Chondrocyte (in vitro differentiated cells): ENCODE measurements around the gene XRCC3. TPM values are rescaled to one million over a fixed set of nuclear protein-coding genes. Genes with fewer than 3 reads are reported as not detected.

Source experiments
- DNase-seq: peaks from one replicate; pipeline ENCODE4 v3.0.0; 2021; ENCODE audit warnings: mixed read lengths, low spot score
- H3K27ac Mint-ChIP-seq: one replicate; pipeline ENCODE4 v1.8.0; 2021; ENCODE audit warnings: mild to moderate bottlenecking, moderate library complexity, mixed read lengths; ENCODE audit not compliant: unreplicated experiment
- H3K27me3 Mint-ChIP-seq: 2 replicates; pipeline ENCODE4 v1.8.0; 2021; ENCODE audit warnings: low read depth, mixed read lengths
- H3K36me3 Mint-ChIP-seq: 2 replicates; pipeline ENCODE4 v1.8.0; 2021; ENCODE audit warnings: low read depth, mixed read lengths
- H3K4me1 Mint-ChIP-seq: 2 replicates; pipeline ENCODE4 v1.8.0; 2021; ENCODE audit warnings: low read depth, mild to moderate bottlenecking, mixed read lengths
- H3K4me3 Mint-ChIP-seq: one replicate; pipeline ENCODE4 v1.8.0; 2021; ENCODE audit warnings: mild to moderate bottlenecking, moderate library complexity, mixed read lengths; ENCODE audit not compliant: unreplicated experiment
- H3K9me3 Mint-ChIP-seq: 2 replicates; pipeline ENCODE4 v1.8.0; 2021; ENCODE audit warnings: low read depth, mixed read lengths
- total RNA-seq: library from RNA; stranded (reverse); gene quantifications from 3 replicates; pipeline ENCODE4 v1.2.1, GENCODE V29; 2021
- TF ChIP-seq, protein P1 (sequence below): fragments of 200-600 bp; sonication (generic); IDR thresholded peaks from 2 replicates; pipeline ENCODE4 v1.5.0; 2021; ENCODE audit warnings: antibody characterized with exemption, mild to moderate bottlenecking, moderate library complexity

The XRCC3 gene
- total RNA-seq, 1 donor from 2014 or later = 3.4 TPM

DNA sequence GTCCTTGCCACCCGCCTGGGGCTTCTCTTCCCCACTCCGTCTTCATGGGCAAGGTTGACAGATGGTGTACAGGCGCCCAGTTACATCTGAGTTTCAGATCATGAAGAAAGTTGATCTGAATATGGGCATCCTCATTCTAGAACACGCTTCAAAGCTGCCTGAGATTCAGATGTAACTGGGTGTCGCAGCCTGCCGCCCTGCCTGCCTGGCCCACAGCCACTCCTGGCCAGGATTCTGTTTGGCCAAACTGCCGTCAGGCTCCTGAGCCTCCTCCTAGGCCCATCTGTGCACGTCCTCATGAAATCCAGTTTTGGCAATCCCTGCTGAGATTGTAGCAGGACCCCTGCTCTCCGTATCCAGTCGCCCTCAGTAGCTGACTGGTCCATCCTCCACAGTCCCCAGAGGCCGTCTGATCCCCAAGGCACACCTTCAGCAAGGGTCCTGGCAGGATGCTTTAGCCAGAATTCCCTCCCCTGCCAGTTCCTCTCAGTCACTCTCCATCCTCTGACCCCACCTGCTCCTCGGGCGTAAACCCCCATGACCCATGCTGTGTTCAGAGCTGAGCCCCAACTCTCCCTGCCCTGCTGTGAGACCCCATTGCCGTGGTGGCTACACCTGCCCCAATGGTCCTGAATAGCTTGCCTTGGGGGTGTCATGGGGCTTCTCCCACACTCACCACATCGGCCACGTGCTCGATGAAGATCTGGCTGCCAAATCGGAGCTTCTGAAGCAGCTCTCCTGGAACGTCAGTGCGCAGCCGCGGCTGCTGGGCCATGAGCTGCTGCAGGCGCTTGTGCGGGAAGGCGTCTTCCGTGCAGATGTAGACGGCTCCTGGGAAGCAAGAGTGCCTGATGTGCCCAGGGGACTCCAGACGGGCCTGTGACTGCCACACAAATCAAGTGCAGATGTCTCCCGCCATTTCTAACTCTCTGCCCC is 12.5 kb downstream of the XRCC3 start:
- Mint-ChIP-seq H3K9me3 (no peaks in the 10 kb centered on the region), H3K36me3 (peaks cover 15% of the 10 kb centered on the region), H3K27ac (peak overlapping the region; percentile 8), H3K4me1 (peaks cover 2% of the 10 kb centered on the region), H3K4me3 (no peak overlapping the region), H3K27me3 (no peaks in the 10 kb centered on the region)
- no peak for DNase-seq
- TF ChIP-seq, protein P1, sequence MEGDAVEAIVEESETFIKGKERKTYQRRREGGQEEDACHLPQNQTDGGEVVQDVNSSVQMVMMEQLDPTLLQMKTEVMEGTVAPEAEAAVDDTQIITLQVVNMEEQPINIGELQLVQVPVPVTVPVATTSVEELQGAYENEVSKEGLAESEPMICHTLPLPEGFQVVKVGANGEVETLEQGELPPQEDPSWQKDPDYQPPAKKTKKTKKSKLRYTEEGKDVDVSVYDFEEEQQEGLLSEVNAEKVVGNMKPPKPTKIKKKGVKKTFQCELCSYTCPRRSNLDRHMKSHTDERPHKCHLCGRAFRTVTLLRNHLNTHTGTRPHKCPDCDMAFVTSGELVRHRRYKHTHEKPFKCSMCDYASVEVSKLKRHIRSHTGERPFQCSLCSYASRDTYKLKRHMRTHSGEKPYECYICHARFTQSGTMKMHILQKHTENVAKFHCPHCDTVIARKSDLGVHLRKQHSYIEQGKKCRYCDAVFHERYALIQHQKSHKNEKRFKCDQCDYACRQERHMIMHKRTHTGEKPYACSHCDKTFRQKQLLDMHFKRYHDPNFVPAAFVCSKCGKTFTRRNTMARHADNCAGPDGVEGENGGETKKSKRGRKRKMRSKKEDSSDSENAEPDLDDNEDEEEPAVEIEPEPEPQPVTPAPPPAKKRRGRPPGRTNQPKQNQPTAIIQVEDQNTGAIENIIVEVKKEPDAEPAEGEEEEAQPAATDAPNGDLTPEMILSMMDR = no peak

DNA sequence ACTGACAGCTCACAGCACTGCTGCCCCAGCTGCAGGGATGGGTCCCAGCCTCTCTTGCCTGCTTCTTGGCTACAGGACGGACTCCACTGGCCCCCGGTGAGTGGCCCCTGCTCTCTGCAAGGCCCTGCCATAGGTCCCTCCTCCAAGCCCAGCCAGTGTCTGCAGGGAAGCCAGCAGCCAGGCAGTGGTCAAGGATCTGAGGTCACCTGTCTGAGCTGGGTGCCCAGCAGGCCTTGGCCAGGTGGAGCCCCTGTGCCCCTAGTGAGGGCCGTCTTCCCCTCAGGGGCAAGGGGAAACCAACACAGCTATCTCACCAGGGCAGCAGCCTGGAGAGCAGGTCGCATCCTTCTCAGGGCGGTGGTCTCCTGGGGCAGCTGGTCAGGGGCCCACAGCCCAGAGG is 13.2 kb downstream of the XRCC3 start:
- H3K4me3 Mint-ChIP-seq = no peak overlapping the region
- no peaks in the 10 kb centered on the region for H3K27me3 Mint-ChIP-seq
- TF ChIP-seq, protein P1 = no peak
- DNase-seq = no peak
- no peaks in the 10 kb centered on the region for H3K9me3 Mint-ChIP-seq
- H3K4me1 Mint-ChIP-seq = peaks cover 8% of the 10 kb centered on the region
- peaks cover 15% of the 10 kb centered on the region for H3K36me3 Mint-ChIP-seq
- H3K27ac Mint-ChIP-seq = no peak overlapping the region

DNA sequence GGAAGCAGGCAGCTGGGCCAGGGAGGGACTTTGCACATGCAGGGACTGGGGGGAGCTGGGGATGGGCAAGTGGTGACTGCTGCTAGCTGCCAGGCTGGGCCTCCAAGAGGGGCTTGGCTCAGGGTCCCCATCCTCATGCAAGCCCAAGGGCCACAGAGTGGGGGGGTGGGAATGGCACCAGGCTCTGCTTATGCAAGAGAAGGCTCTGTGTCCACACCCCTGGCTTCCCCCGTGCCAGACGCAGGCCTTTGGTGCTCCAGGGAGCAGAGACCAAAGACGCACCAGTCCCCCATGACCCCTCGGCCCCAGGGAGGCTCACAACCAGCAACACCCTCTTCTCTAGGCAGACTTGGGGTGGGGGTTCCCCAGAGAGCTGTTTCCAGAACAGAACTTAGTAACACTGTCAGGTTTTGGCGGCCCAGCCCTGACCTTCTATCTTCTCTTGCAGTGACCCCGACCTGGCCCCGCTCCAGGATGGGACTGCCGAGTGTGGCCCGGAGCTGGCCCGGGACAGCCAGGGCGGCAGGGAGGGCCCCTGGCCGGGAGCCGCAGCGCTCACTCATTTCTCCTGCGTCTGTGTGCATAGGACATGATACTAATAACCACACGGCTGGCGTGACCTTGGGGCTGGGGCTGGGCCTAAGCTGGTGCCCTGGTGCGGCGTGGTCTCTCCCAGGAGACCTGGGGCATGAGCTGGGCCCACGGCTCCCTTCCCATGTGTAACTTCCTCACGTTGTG is 14.3 kb downstream of the XRCC3 start:
- TF ChIP-seq, protein P1 = no peak
- no peak for DNase-seq
- Mint-ChIP-seq H3K9me3 (no peaks in the 10 kb centered on the region), H3K27ac (no peak overlapping the region), H3K4me3 (no peak overlapping the region), H3K4me1 (peaks cover 20% of the 10 kb centered on the region), H3K27me3 (no peaks in the 10 kb centered on the region), H3K36me3 (peaks cover 15% of the 10 kb centered on the region)

DNA sequence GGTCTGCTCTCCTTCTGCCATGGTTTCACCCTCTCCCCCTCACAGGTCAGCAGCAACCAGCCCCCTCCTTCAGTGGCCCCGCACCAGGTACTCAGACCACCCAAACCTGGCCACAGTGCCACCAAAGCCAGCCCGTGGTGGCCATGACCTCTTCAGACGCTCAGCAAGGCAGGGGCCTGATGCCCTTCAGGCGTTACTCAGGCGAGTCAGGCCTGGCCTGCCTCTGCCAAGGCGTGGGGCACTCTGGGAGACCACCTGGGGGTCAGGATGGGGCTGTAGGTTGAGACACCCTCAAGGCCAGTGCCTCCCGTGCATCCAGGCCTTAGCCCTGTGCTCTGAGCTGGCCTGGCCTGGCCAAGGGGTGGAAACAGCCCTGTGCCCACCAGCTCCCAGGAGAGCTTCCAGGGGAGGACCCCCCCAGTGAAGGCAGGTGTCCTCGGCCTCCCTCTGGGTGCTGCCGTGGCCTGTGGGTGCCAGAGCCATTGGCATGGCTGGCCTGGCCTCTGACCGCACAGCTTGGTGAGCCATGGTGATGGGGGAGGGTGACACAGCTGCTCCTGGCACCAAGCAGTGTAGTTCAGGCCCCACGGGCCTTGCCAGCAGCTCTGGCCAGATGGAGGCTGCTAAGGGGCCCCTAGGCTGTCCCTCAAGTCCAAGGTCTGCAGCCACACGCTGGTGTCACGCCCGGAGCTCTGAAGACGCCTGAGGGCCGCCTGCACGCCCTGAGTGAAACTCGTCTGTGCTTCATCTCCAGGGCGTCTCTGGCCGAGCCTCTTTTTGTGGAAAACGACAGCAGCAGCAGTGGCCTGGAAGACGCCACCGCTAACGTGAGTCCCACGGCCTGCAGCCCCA is 15.1 kb downstream of the XRCC3 start:
- peak; percentile 80 for DNase-seq
- no peak overlapping the region for H3K4me3 Mint-ChIP-seq
- TF ChIP-seq, protein P1 = no peak
- H3K36me3 Mint-ChIP-seq = peaks cover 15% of the 10 kb centered on the region
- peaks cover 27% of the 10 kb centered on the region for H3K4me1 Mint-ChIP-seq
- no peaks in the 10 kb centered on the region for H3K27me3 Mint-ChIP-seq
- no peaks in the 10 kb centered on the region for H3K9me3 Mint-ChIP-seq
- peak overlapping the region; percentile 41 for H3K27ac Mint-ChIP-seq
